SH-SY5Y (cell line): ENCODE measurements around the gene ABHD17B.

Experiments
- GATA2 ChIP-seq: IDR thresholded peaks from 2 replicates; pipeline ENCODE4 v1.6.1; 2011; ENCODE audit warnings: mild to moderate bottlenecking, low read depth, low read length
- GATA3 ChIP-seq: IDR thresholded peaks from 2 replicates; pipeline ENCODE4 v1.6.1; 2011; ENCODE audit warnings: low read depth, mild to moderate bottlenecking, low read length, moderate library complexity

- TF ChIP-seq GATA2 (no peak), GATA3 (no peak)
Observed at GRCh38 chr9:71918419-71918818, 7.4 kb upstream of the ABHD17B start.
